T follicular helper cell (primary cell): ENCODE data around the gene RGS17.
"Not testable (repeated sequence)": the region's sequence is repeated elsewhere in the genome, so short reads cannot be mapped to it uniquely, and the experiment has no call there.

Experiments used
- DNase-seq: peaks from one replicate; pipeline ENCODE4 v3.0.0-alpha.2; 2020; ENCODE audit warnings: low read depth

Gene RGS17

GRCh38 chr6:153032255-153032882 is 98.7 kb downstream of the RGS17 start:
- DNase-seq, result no peak

- DNase-seq, result no peak
Observed at GRCh38 chr6:153031335-153031955, 99.6 kb downstream of the RGS17 start.

- no peak for DNase-seq
Observed at GRCh38 chr6:153028963-153029362, 102.1 kb downstream of the RGS17 start.

GRCh38 chr6:153028286-153028685 is 102.8 kb downstream of the RGS17 start:
- no peak for DNase-seq

- no peak for DNase-seq
Observed at GRCh38 chr6:153027480-153027879, 103.6 kb downstream of the RGS17 start.

GRCh38 chr6:153024709-153025017 is 106.4 kb downstream of the RGS17 start:
- no peak for DNase-seq

GRCh38 chr6:153023977-153024708 is 106.9 kb downstream of the RGS17 start:
- DNase-seq, result no peak

GRCh38 chr6:153018355-153018754 is 112.7 kb downstream of the RGS17 start:
- no peak for DNase-seq

GRCh38 chr6:153016846-153017245 is 114.2 kb downstream of the RGS17 start:
- DNase-seq, result no peak

- no peak for DNase-seq
Observed at GRCh38 chr6:153015094-153015640, 115.9 kb downstream of the RGS17 start.

GRCh38 chr6:153013438-153013837 is 117.6 kb downstream of the RGS17 start:
- no peak for DNase-seq

- no peak for DNase-seq
Observed at GRCh38 chr6:153012856-153013255, 118.2 kb downstream of the RGS17 start.

- no peak for DNase-seq
Observed at GRCh38 chr6:153003366-153003690, 127.8 kb downstream of the RGS17 start.

GRCh38 chr6:153002613-153003365 is 128.3 kb downstream of the RGS17 start, which contains the start of gene MTRF1L:
Gene MTRF1L, minus strand, starts transcription at chr6:153002709. Its CDS starts 24 bp downstream, at chr6:153002685.
- DNase-seq, result peak; percentile 68

GRCh38 chr6:153001767-153002612 is 129.1 kb downstream of the RGS17 start:
- DNase-seq, result no peak

GRCh38 chr6:153000790-153001189 is 130.3 kb downstream of the RGS17 start:
- not testable (repeated sequence) for DNase-seq

- DNase-seq, result no peak
Observed at GRCh38 chr6:153000243-153000642, 130.8 kb downstream of the RGS17 start.

- DNase-seq, result not testable (repeated sequence)
Observed at GRCh38 chr6:152999538-152999937, 131.5 kb downstream of the RGS17 start.

- DNase-seq, result no peak
Observed at GRCh38 chr6:152993847-152994246, 137.2 kb downstream of the RGS17 start.

- no peak for DNase-seq
Observed at GRCh38 chr6:152993431-152993830, 137.7 kb downstream of the RGS17 start.

- no peak for DNase-seq
Observed at GRCh38 chr6:152986978-152987377, 144.1 kb downstream of the RGS17 start.
